ENCODE results near the gene MTHFR.
A peak's percentile ranks its signal among the peaks of the same experiment; 100 is the strongest.

The MTHFR gene

DNA sequence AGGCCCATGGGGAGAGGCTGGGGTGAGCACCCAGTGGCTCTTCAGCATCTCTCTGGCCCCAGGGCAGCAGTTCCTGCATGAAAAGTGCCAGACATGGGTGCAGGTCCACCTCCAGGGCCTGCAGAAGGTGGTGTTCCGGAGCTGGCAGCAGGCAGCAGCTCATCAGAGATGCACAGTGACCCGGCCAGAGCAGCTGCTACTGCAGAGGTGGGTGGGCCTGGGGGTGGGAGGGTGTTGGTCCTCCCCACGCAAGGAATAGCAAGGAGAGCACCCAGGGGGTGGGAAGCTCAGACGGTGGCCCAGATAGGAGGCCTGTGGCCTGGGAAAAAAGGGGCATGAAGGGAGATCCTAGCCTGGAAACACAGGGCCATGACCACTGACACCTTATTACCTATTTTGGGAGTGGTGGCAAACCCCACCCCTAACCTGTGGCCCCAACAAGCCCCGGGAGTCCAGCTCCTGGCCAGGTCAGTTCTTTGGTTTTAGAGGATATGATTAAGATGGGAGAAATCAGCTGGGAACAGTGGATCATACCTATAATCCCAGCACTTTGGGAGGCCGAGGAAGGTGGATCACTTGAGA, 23.5 kb downstream of the MTHFR start:
- no peak for DNase-seq (ENCODE audit: low read depth in 3 of 3)

DNA sequence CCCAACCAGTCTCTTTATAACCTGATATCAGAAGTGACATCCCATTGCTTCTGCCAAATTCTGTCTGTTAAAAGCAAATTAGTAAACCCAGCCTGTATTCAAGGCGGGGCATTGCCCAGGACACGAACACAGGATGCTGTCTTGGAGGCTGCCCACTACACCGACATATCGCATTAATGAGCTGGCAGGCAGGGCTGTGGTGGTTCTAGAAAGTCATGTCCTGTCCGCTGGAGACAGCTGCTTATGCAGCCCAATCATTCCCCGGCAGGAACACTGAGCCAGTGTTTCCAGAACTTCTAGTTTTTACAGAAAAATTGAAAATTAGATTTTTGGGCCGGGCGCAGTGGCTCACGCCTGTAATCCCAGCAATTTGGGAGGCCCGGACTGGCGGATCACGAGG, 24.5 kb downstream of the MTHFR start:
- DNase-seq (ENCODE audit: low read depth in 3 of 3), result no peak

DNA sequence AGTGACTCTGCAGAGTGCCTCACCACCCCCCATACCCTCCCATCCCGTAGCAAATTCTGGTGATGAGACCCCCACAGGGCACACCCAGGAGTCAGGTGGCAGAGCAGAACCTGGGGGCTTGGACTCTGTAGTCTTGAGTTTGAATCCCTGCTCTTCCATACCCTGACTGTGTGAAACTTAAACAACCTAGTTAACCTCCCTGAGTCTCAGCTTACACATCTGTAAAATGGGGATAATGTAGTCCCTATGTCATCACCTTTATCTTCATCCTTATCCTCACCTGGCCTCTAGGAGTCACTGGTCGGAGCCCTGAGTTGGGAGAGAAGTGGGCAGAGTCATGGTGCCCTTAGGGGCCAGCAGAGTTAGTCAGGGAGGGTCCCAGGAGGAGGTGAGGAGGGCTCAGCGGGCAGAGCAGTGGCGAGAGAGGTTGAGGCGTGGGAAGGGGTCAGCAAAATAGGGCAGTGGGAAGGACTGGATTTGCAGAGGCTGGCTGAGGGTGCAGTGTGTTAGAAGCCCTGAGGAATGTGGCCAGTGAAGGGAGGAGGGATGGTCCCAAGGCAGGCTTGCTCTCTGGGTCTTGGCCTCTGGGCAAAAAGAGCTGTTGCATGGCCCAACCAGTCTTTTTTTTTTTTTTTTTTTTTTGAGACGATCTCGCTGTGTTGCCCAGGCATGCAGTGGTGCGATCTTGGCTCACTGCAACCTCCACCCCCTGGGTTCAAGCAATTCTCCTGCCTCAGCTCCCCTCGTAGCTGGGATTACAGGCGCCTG, 25.2 kb downstream of the MTHFR start:
- no peak for DNase-seq (ENCODE audit: low read depth in 3 of 3)

GRCh38 chr1:11779715-11780379, 25.9 kb downstream of the MTHFR start:
- no peak for DNase-seq (ENCODE audit: low read depth in 3 of 3)

GRCh38 chr1:11778844-11779623, 26.7 kb downstream of the MTHFR start:
- DNase-seq (ENCODE audit: low read depth in 3 of 3), result no peak

GRCh38 chr1:11778336-11778735, 27.4 kb downstream of the MTHFR start:
- no peak for DNase-seq (ENCODE audit: low read depth in 3 of 3)

DNA sequence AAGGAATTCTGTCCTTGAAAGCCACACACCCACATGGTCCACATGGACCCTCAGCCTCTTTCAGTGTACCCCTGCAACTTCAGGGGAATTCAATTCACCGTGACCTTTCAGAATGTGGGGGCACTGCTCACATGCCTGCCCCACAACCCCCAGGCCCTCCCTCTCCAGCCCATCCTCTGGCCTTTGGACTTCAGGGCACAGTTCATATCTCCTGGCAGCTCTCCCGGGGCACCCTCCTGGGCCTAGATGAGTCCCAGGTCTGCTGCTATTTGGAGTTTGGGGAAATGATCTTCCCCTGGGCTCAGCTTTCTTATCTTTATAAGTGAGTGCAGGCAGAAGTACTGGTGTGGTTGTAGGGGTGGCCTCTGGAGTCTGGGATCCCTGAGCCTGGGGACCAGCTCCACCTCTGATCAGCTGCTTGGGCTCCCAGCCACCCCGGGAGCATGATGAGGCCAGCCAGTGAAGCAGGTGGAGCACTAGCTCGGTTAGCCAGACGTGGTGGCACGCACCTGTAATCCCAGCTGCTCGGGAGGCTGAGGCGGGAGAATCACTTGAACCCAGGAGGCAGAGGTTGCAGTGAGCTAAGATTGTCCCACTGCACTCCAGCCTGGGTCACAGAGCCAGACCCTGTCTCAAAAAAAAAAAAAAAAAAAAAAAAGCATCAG, 28.0 kb downstream of the MTHFR start:
- no peak for DNase-seq (ENCODE audit: low read depth in 3 of 3)

DNA sequence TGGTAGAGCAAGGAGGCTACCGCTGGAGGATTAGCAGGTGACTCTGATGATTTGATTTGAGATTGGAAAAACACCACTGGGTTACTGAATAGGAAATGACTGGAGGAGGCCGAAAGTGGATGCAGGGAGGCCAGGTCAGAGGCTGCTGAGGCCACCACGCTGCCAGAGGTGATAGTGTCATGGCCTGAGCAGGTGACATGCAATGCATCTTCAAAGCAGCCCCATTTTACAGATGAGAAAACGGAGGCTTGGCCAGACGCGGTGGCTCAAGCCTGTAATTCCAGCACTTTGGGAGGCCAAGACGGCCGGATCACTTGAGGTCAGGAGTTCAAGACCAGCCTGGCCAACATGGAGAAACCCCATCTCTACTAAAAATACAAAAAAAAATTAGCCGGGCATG, 31.0 kb downstream of the MTHFR start:
- DNase-seq (ENCODE audit: low read depth in 3 of 3), result no peak

DNA sequence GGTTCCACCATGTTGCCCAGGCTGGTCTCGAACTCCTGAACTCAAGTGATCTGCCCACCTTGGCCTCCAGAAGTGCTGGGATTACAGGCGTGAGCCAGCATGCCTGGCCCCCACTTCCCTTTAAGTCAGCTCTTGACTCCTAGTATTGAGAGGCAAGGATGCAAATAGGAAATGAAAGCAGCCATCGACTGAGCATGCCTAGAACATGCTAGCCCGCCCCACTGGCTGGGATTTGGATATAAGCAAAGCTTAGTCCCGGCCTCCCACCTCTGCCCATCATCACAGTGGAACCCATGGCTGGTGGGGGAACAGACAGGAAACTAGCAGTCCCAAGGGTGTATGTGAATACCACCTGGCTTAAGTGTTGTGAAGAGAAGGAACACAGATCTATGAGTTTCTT, 33.3 kb downstream of the MTHFR start:
- DNase-seq (ENCODE audit: low read depth in 3 of 3), result no peak

DNA sequence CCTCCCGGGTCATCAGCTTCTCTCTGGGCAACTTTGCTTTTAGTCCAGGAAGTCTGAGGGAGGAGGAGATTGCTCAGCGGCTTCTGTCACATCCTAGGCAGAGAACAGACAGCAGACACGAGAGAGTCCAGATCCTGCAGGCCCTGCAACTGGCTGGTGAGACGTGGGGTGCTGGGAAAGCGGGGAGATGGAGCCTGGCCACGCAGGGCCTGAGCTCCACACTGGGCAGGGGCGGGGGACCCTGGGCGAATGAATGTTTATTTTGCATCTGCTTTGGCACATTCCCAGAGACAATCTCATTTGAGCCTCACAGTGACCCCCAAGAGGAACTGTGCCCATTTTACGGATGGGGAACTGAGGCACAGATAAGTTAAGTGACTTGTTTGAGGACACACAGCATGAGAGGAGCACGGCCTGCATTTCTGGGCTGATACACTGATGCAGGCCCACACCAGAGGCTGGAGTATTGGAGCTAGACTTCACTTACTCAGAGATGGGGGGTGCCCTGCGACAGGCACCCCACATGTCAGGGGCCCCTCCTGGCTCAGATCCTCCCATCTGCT, 34.2 kb downstream of the MTHFR start:
- DNase-seq (ENCODE audit: low read depth in 3 of 3), result no peak

DNA sequence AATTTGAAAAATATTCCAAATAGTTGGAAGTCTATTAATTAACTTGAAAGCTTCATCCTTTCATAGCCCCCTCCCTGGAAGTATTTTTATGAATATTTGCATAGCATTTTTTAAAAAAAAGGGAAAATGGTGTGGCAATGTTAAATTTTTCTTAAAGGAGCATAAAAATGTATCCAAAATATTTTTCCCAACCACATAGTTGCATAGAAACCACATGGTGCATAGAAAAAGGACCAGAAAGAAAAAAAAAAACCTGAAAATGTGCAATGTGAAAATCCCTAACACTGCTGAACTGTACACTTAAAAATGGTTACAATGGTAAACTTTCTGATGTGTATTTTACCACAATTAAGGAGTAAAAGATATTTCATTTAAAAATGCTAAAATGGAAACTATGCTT, 35.8 kb downstream of the MTHFR start:
- no peak for DNase-seq (ENCODE audit: low read depth in 3 of 3)

DNA sequence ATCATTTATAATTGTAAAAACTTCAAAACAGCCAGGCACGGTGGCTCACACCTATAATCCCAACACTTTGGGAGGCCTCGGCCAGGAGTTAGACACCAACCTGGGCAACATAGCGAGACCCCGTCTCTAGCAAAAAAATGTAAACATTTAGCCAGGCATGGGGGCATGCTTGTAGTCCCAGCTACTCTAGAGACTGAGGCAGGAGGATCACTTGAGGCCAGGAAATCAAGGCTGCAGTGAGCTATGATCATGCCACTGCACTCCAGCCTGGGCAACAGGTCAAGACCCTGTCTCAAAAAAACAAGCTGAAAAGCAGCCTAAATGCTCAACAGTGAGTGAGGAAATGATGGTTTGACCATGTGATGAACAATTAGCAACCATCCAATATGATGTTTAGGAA, 36.5 kb downstream of the MTHFR start:
- DNase-seq (ENCODE audit: low read depth in 3 of 3), result no peak

DNA sequence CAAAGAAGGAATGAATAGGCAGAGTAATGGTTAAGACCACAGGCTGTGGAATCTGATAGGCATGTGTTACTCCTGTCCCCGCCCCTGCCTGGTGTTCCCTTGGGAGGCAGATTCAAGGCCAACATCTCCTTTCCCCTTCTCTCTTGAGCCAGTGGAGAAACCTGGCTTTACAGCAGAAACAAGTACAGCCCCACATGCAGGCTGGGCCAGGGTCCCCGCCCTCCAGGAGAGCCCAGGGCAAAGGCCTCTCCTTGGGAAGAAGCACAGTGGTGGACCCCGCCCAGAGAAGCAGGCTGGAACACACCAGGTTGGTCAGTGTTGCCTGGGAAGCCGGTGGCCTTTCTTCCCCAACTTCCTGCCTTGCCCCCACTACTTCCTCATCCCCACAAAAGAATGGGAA, 36.9 kb downstream of the MTHFR start:
- DNase-seq (ENCODE audit: low read depth in 3 of 3), result no peak

GRCh38 chr1:11767922-11768704, 37.7 kb downstream of the MTHFR start:
- no peak for DNase-seq (ENCODE audit: low read depth in 3 of 3)

DNA sequence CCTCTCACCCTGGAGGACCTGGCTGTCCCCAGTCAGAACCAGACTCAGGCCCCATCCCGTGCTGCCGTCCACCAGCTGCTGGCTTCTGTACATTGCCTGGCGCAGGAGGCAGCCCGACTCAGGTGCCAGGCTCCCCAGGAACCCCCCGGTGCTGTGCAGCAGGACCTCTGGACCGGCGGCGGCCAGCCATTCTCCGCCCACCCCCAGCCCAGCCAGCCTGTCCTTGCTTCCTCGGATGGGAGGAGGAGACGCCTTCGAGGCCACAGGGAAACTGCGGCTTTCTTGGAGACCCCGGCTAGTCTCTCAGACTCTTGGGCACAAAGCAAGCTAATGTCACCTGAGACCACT, 39.4 kb downstream of the MTHFR start:
- no peak for DNase-seq (ENCODE audit: low read depth in 3 of 3)

DNA sequence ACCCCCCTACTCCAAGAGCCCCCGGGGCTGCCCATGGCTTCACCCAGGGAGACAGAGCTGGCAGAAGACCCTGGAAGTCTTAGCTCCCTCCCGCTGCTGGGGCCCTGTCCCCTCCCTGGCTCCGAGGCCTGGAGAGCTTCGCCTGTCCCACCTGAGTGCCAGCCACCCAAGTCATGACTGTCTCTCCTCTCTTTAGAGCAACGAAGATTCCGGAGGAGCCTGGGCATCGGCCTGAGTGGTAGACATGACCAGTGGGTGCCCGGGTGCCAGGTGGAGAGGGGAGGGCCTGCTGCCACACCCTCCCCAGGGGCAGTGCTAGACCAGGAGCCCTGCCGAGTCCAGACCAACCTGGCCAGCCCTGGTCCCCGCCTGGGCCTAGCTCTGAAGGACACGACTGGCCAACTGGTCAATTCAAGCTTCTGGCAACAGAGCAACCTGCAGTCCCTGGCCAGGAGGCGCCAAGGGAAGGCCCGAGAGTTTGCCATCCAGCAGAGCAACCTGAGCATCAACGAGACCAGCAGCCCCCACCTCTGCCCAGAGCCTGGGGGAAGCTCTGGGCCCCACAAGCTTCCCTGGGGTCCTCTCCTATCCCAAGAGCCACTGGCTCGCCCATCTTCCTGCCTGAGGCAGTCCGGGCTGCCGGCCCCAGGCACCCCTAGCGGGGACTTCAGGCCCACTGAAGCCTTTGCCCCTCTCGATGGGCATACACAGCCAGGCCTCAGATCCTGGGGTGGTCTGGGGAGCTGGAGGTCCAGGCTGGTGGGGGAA, 39.9 kb downstream of the MTHFR start:
- no peak for DNase-seq (ENCODE audit: low read depth in 3 of 3)

DNA sequence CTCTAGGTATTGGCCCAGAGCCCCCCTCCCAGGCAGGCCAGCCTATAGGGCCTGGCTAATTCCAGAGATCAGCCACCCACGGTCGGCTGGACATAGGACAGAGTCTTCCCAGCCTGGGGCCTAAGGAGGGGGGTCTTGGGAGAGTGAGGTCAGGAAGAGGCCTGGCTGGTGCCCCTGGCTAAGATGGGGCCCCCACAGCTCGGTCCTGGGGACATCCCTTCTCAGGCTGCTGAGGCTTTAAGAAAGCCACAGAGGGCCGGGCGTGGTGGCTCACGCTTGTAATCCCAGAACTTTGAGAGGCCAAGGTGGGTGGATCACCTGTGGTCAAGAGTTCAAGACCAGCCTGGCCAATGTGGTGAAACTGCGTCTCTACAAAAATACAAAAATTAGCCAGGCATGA, 41.2 kb downstream of the MTHFR start:
- DNase-seq (ENCODE audit: low read depth in 3 of 3), result no peak

DNA sequence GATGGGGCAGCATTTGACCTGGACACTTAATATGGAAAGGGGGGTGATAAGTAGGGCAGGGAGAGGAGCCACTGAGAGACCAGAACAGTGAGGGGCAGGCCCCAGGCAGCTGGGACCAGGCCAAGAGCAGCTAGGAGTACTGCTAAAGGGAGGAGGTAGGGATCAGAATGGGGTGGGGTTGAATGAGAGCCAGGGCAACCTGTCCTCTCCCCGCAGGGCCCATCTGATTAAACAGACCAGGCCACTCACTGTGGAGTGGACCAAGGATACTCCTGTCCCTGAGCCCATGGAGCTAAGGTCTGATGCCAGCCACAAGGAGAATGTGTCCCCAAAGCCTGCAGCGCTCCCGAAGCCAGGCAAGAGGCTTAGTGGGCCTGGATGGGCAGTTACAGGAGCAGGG, 41.6 kb downstream of the MTHFR start:
- DNase-seq (ENCODE audit: low read depth in 3 of 3), result no peak

DNA sequence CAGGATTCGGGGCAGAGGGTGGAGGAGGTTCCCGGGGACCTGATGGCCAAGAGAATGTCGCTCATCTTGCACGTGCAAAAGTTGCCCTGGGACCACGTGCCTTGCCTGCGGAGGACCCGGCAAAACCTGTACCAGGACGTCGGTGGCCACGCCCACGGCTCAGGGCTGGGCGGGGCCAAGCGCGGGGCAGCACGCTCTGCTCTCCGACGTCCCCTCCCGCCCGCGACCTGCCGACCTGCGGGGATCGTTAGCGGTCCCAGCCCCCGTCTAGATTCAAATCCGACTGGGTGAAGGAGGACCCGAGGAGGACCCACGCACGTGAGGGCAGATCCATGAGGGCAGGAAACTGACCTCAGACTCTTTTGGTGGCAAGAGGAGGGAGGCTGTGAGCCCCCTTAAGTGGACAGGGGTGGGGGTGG, 43.8 kb downstream of the MTHFR start, which contains the start of gene C1orf167:
Gene C1orf167 (plus strand): TSS at position 206 of the 419 bp plus-strand sequence. CDS start 2,208 bp downstream, outside the sequence.
- peak in 1 of 3 experiments; percentile 18 for DNase-seq (ENCODE audit: low read depth in 3 of 3)

GRCh38 chr1:11761285-11761684, 44.5 kb downstream of the MTHFR start:
- no peak for DNase-seq (ENCODE audit: low read depth in 3 of 3)

Data from stimulated activated CD4-positive, alpha-beta T cell treated with anti-CD3 and anti-CD28 coated beads, TNF-alpha, amount 100 ng/mL, for 4 hours (primary cell).